Hypothalamus (tissue), 51 donors: ENCODE data around the gene MAP4K1.
"Not testable (repeated sequence)": the region's sequence is repeated elsewhere in the genome, so short reads cannot be mapped to it uniquely, and the experiment has no call there.

Source experiments
- DNase-seq, 51 donors: peaks; one replicate each; lab custom pipeline; 2025; lab: John Stamatoyannopoulos, UW

Gene MAP4K1

DNA sequence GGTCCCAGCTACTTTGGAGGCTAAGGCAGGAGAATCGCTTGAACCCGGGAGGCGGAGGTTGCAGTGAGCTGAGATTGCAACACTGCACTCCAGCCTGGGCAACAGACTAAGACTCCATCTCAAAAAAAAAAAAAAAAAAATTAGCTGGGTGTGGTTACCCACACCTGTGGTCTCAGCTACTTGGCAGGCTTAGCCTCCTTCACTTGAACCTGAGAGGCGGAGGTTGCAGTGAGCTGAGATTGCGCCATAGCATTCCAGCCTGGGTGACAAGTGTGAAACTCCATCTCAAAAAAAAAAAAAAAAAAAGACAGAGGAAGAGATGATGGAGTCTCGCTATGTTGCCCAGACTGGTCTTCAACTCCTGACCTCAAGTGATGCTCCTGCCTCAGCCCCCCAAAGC lies 38.4 kb downstream of the MAP4K1 start:
- not testable (repeated sequence) for DNase-seq

DNA sequence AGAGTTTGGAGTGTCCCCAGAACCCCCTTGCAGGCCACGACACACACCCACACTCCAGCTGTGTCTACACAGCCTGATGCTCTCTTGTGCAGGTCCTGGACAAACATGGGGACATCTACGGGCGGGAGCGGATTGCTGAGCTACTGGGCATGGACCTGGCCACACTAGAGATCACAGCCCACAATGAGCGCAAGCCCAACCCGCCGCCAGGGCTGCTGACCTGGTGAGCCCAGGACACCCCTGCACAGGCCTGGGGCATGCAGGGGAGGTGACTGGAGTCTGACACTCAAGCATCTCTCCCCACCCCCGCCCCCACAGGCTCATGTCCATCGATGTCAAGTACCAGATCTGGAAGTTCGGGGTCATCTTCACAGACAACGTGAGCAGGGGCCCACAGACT lies 39.9 kb downstream of the MAP4K1 start:
- DNase-seq: no peak

DNA sequence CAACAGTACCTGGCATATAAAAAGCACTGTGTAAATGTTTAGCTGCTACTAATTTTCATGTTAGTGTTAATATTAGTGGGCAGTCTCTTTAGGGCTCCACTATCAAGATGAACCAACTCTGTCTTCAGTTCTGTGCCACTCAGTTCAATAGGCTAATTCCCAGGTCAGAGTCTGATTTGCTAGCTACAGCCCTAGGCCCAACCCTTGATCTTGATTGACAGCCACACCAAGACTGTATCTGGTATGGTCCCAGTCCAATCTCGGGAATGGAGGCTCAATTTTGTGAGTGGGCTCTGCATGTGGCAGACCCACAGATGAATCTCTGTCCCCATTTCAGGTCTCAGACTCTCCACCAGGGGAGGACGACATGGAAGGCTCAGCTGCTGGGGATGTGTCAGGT lies 46.1 kb downstream of the MAP4K1 start:
- no peak for DNase-seq

- no peak for DNase-seq
These were observed 48.3 kb downstream of the MAP4K1 start for GRCh38 chr19:38569368-38569983.

DNA sequence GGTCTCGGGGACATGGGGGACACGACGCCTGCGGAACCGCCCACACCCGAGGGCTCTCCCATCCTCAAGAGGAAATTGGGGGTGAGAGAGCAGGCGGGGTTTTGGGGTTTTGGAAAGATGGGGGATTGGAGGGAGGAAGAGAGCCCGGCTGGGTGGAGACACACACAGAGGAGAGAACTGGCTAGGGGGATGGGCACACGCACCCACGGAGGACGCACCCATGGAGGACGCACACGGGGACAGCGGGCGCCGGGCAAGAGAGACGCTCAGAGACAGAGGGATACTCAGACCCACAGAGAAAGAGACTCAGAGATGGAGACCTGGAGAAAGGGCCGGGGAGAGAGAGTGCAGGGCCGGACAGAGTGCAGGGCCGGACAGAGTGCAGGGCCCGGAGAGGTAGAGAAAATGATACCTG lies 52.1 kb downstream of the MAP4K1 start:
- DNase-seq: no peak

DNA sequence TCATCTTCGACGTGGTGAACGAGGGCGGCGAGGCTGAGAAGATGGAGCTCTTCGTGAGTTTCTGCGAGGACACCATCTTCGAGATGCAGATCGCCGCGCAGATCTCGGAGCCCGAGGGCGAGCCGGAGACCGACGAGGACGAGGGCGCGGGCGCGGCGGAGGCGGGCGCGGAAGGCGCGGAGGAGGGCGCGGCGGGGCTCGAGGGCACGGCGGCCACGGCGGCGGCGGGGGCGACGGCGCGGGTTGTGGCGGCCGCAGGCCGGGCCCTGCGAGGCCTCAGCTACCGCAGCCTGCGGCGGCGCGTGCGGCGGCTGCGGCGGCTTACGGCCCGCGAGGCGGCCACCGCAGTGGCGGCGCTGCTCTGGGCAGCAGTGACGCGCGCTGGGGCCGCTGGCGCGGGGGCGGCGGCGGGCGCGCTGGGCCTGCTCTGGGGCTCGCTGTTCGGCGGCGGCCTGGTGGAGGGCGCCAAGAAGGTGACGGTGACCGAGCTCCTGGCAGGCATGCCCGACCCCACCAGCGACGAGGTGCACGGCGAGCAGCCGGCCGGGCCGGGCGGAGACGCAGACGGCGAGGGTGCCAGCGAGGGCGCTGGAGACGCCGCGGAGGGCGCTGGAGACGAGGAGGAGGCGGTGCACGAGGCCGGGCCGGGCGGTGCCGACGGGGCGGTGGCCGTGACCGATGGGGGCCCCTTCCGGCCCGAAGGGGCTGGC lies 52.6 kb downstream of the MAP4K1 start:
- peak in 1 of 51 donors; percentile 1 for DNase-seq

GRCh38 chr19:38563475-38563874 lies 54.3 kb downstream of the MAP4K1 start:
- DNase-seq: no peak

GRCh38 chr19:38562096-38562495 lies 55.7 kb downstream of the MAP4K1 start:
- DNase-seq: no peak

DNA sequence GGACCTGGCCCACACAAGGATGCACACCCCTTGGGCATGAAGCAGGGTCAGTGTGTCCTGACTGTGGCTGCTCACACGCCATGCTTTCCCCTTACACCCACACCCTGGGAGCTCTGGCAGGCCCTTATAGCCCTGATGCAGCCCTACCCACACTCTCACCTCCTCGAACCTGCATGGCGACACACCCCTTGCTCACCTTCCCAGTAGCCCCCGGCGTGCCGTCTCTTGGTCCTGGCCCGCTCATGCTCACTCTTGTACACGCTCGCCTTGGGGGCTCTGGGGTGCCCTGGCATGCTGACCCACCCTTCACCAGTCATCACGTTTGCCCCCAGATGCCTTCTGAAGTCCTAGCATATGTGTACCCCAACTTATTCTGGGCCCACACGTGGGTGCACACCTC lies 56.1 kb downstream of the MAP4K1 start:
- no peak for DNase-seq

DNA sequence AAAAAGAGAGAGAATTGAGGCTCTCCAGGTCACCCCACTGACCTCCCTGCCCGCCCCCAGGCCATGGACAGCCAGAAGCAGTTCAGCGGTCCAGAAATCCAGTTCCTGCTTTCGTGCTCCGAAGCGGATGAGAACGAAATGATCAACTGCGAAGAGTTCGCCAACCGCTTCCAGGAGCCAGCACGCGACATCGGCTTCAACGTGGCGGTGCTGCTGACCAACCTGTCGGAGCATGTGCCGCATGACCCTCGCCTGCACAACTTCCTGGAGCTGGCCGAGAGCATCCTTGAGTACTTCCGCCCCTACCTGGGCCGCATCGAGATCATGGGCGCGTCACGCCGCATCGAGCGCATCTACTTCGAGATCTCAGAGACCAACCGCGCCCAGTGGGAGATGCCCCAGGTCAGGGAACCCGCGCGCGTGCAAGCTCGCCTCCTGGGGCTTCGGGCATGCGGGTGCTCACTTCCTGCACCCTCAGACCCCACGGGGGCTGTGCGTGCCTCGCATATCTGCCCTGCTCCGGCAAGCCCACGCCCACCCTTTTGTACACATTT lies 56.6 kb downstream of the MAP4K1 start:
- no peak for DNase-seq

GRCh38 chr19:38559428-38560401 lies 58.0 kb downstream of the MAP4K1 start:
- no peak for DNase-seq

- DNase-seq: not testable (repeated sequence)
These were observed 58.8 kb downstream of the MAP4K1 start for GRCh38 chr19:38558933-38559332.

- no peak for DNase-seq
These were observed 60.5 kb downstream of the MAP4K1 start for GRCh38 chr19:38557205-38557799.

DNA sequence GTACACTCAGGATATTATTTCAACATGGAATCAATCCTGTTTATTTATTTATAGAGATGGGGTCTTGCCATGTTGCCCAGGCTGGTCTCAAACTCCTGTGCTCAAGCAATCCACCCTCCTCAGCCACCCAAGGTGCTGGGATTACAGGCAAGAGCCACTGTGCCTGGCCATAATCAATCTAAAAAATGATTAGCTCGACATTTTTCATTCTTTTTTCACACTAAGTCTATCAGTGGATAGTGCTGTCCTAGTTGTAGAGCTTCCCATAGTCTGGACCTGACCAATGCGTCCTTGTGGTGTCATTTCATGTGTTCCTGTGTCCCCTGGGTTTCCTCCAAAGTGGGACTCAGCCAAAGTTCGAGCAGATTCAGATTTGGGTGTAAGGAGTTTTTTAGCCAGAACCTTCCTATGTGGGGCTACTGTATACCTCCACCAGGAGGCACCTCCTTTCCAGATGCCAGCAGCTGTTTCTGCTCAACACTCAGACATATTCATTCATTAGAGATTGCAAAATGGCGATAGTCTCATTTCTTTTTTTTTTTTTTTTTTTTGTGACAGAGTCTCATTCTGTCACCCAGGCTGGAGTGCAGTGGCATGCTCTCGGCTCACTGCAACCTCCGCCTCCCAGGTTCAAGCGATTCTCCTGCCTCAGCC lies 61.1 kb downstream of the MAP4K1 start:
- DNase-seq: no peak

- no peak for DNase-seq
These were observed 62.6 kb downstream of the MAP4K1 start for GRCh38 chr19:38555200-38555599.

GRCh38 chr19:38554676-38555141 lies 63.0 kb downstream of the MAP4K1 start:
- no peak for DNase-seq

DNA sequence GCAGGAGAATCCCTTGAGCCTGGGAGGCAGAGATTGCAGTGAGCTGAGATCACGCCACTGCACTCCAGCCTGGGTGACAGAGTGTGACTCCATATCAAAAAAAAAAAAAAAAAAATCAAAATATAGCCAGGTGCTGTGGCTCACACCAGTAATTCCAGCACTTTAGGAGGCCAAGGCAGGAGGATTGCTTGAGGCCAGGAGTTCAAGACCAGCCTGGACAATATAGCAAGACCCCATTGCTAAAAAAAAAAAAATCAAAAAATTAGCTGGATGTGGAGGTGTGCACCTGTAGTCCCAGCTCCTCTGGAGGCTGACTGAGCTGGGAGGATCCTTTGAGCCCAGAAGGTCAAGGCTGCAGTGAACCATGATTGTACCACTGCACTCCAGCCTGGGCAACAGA lies 64.5 kb downstream of the MAP4K1 start:
- DNase-seq: not testable (repeated sequence)

- DNase-seq: no peak
These were observed 66.3 kb downstream of the MAP4K1 start for GRCh38 chr19:38551450-38551813.

DNA sequence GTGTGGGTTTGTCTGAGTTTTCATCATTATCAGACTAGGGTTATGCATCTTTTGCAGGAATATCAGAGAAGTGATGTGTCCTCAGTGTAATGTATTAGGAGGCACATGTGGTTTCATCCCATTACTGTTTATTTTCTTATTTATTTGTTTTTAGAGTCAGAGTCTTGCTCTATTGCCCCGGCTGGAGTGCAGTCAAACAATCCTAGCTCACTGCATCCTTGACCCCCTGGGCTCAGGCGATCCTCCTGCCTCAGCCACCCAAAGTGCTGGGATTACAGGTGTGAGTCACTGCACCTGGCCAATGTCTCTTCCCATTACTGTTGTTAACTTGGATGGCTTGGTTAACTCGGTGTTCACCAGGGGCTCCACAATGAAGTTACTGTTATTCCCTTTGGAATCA lies 67.4 kb downstream of the MAP4K1 start:
- no peak for DNase-seq

- DNase-seq: peak in 1 of 51 donors; percentile 4
These were observed 67.8 kb downstream of the MAP4K1 start for GRCh38 chr19:38549942-38550341.
